C1 segment of cervical spinal cord (tissue), 14 donors: ENCODE results near the gene SFMBT2.
"Not testable (repeated sequence)": the region's sequence is repeated elsewhere in the genome, so short reads cannot be mapped to it uniquely, and the experiment has no call there.

Source experiments
- DNase-seq, 14 donors: peaks; one replicate each; lab custom pipeline; 2025; lab: John Stamatoyannopoulos, UW

SFMBT2 gene

GRCh38 chr10:7188456-7189050 lies 222.3 kb downstream of the SFMBT2 start:
- no peak for DNase-seq

- DNase-seq: no peak
Observed at GRCh38 chr10:7186387-7187018, 224.3 kb downstream of the SFMBT2 start.

DNA sequence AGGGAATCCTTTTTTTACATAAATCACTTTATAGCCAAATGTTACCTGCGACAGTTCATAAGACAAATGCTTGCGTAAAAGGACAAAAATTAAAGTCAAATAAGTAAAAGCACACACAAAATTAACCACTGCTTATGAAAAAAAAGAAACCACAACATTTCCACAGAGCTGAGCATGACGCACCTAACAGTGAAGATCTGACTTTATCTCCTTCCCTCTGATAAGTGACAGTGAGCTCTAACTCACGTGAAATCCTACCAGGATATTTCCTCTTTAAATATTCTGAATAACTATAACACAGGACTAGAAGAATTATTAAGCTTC lies 225.5 kb downstream of the SFMBT2 start:
- no peak for DNase-seq

- peak in 1 of 14 donors; percentile 24 for DNase-seq
Observed at GRCh38 chr10:7184660-7185366, 226.0 kb downstream of the SFMBT2 start.

DNA sequence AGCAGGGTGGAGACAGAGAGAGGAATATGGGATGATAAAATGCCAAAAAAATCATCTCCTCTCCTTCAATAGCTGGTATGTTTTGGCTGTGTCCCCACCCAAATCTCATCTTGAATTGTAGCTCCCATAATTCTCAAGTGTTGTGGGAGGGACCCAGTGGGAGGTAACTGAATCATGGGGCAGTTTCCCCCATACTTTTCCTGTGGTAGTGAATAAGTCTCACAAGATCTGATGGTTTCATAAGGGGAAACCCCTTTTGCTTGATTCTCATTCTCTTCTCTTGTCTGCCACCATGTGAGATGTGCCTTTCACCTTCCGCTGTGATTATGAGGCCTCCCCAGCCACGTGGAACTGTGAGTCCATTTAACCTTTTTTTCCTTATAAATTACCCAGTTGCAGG lies 226.7 kb downstream of the SFMBT2 start:
- DNase-seq: not testable (repeated sequence)

DNA sequence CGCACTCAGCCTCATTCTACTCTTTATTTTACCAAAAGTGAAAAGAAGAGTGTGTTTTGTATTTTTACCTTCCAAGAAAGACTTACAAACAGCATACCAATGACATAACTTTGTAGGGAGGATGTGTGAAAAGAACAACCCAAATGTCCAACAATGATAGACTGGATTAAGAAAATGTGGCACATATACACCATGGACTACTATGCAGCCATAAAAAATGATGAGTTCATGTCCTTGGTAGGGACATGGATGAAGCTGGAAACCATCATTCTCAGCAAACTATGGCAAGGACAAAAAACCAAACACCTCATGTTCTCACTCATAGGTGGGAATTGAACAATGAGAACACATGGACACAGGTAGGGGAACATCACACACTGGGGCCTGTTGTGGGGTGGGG lies 228.5 kb downstream of the SFMBT2 start:
- DNase-seq: not testable (repeated sequence)

DNA sequence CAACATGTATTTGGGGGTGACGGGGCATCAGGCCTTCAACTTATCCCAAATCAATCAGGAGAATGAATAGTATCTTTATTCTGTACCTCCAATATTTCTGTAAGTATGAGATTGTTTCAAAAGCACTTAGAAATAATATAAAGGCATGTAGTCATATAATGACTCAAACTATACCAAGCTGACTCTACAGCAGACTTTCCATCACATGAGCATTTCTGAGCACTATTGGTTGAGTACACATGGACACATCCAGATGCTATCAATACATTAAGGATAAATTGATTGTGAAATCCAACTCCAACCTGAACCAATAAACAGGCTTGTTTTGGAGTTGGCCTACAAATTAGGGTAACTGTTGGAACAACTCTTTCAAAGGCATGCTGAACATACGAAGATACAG lies 229.4 kb downstream of the SFMBT2 start:
- DNase-seq: no peak

GRCh38 chr10:7179536-7179935 lies 231.3 kb downstream of the SFMBT2 start:
- DNase-seq: no peak

GRCh38 chr10:7173948-7174347 lies 236.9 kb downstream of the SFMBT2 start:
- no peak for DNase-seq

GRCh38 chr10:7171825-7172224 lies 239.0 kb downstream of the SFMBT2 start:
- DNase-seq: no peak

GRCh38 chr10:7170626-7171322 lies 240.1 kb downstream of the SFMBT2 start:
- peak in 8 of 14 donors; percentile 19 to 66 (median 36) for DNase-seq

DNA sequence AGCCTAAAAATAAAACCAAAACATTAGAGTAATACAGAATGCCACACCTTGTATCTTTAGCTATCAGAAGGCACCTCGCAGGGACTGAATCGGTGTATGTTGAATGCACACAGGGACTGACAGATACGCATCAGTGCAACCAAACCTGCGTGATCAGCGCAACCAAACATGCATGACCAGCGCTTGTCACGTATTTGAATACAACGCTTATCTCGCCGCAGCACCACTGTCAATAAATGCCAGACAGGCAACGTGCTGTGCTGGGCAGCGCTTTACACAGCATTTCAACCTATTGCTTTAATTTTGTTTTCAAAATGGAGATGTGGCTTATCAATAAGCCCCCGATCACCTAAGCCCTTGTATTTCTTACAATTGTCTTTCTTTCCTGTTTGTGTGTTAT lies 242.4 kb downstream of the SFMBT2 start:
- no peak for DNase-seq

- DNase-seq: no peak
Observed at GRCh38 chr10:7165500-7166177, 245.2 kb downstream of the SFMBT2 start.

DNA sequence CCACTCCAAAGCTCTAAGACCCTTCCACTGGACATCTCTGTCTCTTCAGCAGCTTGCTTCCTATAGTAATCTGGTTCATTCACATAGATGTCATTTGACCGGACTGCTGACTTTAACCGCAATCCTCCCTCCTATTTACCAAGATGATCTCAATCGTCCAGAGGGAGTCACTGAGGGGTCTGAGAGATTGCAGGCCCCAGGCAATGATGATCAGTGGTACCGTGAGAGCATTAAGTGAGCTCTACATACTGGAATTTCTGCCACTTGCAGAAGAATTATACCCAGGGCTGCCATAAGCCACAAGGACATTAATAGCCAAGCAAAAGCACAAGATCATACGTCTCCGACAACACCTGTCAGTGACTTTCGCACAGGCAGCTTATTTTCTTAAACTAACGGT lies 245.9 kb downstream of the SFMBT2 start:
- DNase-seq: no peak

GRCh38 chr10:7162331-7162730 lies 248.5 kb downstream of the SFMBT2 start:
- peak in 1 of 14 donors; percentile 36 for DNase-seq

GRCh38 chr10:7161484-7162250 lies 249.2 kb downstream of the SFMBT2 start:
- DNase-seq: peak in 1 of 14 donors; percentile 28

DNA sequence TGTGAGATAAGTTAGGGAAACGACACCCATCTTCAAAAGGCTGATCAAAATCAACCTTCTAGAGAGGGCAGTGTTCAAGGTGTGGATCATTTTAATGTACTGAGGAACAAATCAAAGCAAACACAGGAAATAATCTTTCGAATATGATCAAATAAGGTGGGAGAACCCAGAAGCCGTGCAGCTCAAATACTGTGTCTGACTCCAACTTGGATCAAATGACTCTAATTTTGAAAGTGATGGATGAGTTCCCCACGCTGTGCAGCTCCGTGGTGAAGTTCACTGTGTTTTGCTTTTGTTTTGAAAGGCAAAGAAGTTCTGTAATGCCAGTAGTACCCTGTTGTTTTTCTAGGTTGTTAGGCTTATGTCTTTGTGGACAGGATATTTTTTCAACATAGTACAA lies 250.9 kb downstream of the SFMBT2 start:
- no peak for DNase-seq

GRCh38 chr10:7159517-7159916 lies 251.3 kb downstream of the SFMBT2 start:
- no peak for DNase-seq

- DNase-seq: no peak
Observed at GRCh38 chr10:7157091-7157490, 253.7 kb downstream of the SFMBT2 start.

DNA sequence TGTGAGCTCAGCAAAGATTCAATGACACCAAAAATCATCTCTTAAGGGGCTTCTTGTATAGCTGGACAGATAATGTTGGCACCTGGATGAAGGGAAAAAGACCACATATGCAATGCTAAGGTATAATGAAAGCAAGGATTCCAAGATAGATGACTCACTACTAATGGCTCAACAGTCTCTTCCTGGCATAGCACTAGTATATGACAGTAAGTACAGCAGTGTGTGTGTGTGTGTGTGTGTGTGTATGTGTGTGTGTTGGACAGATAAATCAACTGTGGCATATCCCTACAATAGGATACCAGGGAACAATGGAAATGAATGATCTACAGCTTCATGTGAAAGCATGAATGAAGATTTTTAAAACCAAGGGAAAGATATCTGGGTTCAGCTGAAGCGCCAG lies 257.1 kb downstream of the SFMBT2 start:
- no peak for DNase-seq

DNA sequence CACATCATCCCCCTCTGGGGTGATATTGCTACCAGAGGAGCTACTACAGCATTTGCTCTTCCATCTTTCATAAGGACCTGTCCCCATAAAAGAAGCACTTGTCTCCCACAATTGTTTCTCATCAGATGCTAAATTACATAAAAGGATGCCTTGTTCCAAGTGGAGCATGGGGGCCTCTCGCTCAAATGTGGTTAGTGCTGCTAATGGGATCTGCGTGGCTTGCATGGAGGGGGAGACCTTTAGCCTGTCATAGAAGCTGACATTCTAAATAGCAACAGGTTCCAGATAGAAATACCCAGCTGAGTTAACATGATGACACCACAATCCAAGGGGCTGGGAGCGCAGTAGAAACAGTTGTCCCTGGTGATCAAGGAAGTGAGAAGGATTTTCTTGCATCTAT lies 257.9 kb downstream of the SFMBT2 start:
- no peak for DNase-seq
